Measurements from ENCODE around the gene RNF224.
A peak's percentile ranks its signal among the peaks of the same experiment; 100 is the strongest.

The RNF224 gene

GRCh38 chr9:137269231-137269772 lies 42.0 kb downstream of the RNF224 start:
- Histone ChIP-seq H3K27me3 (ENCODE audit: insufficient read depth, low read depth) (no peaks in the 10 kb centered on the region), H3K27ac (no peak overlapping the region), H3K9ac (no peak overlapping the region), H3K4me3 (IDR thresholded peaks at IDR 0.05; ENCODE audit: insufficient read depth, low read depth, low read length) (no peak overlapping the region), H4K20me1 (ENCODE audit: insufficient read depth) (no peaks in the 10 kb centered on the region), H3K79me2 (ENCODE audit: insufficient read depth, low read depth) (no peaks in the 10 kb centered on the region), H3K36me3 (ENCODE audit: insufficient read depth) (no peaks in the 10 kb centered on the region), H3K4me1 (ENCODE audit: low read depth, poor library complexity, severe bottlenecking) (peaks cover 26% of the 10 kb centered on the region), H3K4me2 (no peak overlapping the region), H2AFZ (ENCODE audit: low read depth) (no peak overlapping the region)
- TF ChIP-seq, protein P1, sequence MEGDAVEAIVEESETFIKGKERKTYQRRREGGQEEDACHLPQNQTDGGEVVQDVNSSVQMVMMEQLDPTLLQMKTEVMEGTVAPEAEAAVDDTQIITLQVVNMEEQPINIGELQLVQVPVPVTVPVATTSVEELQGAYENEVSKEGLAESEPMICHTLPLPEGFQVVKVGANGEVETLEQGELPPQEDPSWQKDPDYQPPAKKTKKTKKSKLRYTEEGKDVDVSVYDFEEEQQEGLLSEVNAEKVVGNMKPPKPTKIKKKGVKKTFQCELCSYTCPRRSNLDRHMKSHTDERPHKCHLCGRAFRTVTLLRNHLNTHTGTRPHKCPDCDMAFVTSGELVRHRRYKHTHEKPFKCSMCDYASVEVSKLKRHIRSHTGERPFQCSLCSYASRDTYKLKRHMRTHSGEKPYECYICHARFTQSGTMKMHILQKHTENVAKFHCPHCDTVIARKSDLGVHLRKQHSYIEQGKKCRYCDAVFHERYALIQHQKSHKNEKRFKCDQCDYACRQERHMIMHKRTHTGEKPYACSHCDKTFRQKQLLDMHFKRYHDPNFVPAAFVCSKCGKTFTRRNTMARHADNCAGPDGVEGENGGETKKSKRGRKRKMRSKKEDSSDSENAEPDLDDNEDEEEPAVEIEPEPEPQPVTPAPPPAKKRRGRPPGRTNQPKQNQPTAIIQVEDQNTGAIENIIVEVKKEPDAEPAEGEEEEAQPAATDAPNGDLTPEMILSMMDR (conservative IDR thresholded peaks at IDR 0.05; ENCODE audit: low read depth, low read length): no peak

- H3K36me3 ChIP-seq (ENCODE audit: insufficient read depth): no peaks in the 10 kb centered on the region
- peak overlapping the region; percentile 74 for H3K27ac ChIP-seq
- no peak overlapping the region for H2AFZ ChIP-seq (ENCODE audit: low read depth)
- TF ChIP-seq, protein P1 (conservative IDR thresholded peaks at IDR 0.05; ENCODE audit: low read depth, low read length): no peak
- H3K9ac ChIP-seq: no peak overlapping the region
- no peaks in the 10 kb centered on the region for H3K79me2 ChIP-seq (ENCODE audit: insufficient read depth, low read depth)
- no peak overlapping the region for H3K4me3 ChIP-seq (IDR thresholded peaks at IDR 0.05; ENCODE audit: insufficient read depth, low read depth, low read length)
- peak overlapping the region; percentile 64 for H3K4me2 ChIP-seq
- H3K4me1 ChIP-seq (ENCODE audit: low read depth, poor library complexity, severe bottlenecking): peaks cover 26% of the 10 kb centered on the region
- no peaks in the 10 kb centered on the region for H3K27me3 ChIP-seq (ENCODE audit: insufficient read depth, low read depth)
- no peaks in the 10 kb centered on the region for H4K20me1 ChIP-seq (ENCODE audit: insufficient read depth)
Measured at GRCh38 chr9:137270929-137271695, 43.8 kb downstream of the RNF224 start.

GRCh38 chr9:137271696-137272076 lies 44.4 kb downstream of the RNF224 start:
- Histone ChIP-seq H3K4me1 (ENCODE audit: low read depth, poor library complexity, severe bottlenecking) (peaks cover 26% of the 10 kb centered on the region), H2AFZ (ENCODE audit: low read depth) (no peak overlapping the region), H3K27me3 (ENCODE audit: insufficient read depth, low read depth) (no peaks in the 10 kb centered on the region), H3K27ac (peak overlapping the region; percentile 74), H3K36me3 (ENCODE audit: insufficient read depth) (no peaks in the 10 kb centered on the region), H3K4me2 (peak overlapping the region; percentile 64; the same call in 1 of the 2 replicates), H3K4me3 (IDR thresholded peaks at IDR 0.05; ENCODE audit: insufficient read depth, low read depth, low read length) (no peak overlapping the region), H4K20me1 (ENCODE audit: insufficient read depth) (no peaks in the 10 kb centered on the region), H3K9ac (no peak overlapping the region), H3K79me2 (ENCODE audit: insufficient read depth, low read depth) (no peaks in the 10 kb centered on the region)
- TF ChIP-seq, protein P1 (conservative IDR thresholded peaks at IDR 0.05; ENCODE audit: low read depth, low read length): no peak

DNA sequence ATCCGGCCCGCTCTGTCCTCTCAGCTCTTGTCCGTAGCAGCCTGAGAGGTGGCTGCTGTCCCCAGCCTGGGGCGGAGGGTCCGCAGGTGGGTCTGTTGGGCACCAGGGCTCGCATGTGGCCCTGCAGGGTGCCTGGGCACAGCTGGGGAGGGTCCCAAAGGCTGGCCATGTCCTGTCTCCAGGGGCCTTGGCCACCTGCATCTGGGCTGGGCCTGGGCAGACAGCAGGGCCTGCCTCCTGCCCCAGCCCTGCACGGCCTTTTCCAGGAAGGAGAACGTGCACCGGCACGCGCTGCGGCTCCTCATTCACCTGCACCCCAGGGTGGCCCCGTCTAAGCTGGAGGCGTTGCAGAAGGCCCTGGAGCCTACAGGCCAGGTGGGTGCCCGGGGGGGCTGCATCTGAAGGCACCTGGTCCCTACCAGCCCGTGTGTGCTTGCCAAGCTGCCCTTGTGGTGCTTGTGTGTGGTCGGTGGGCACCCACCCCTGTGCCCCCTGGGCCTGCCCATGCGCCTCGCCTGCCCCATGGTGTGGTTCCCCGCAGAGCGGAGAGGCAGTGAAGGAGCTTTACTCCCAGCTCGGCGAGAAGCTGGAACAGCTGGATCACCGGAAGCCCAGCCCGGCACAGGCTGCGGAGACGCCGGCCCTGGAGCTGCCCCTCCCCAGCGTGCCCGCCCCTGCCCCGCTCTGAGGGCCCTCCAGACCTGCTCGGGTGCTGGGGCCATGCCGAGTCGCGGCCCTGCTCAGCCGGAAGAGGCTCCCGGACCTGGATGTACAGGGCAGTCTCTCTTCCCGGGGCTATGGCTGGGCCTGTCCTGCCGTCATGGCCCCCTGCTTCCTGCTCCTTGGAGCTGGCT lies 45.2 kb downstream of the RNF224 start:
- Histone ChIP-seq H3K27me3 (ENCODE audit: insufficient read depth, low read depth) (no peaks in the 10 kb centered on the region), H3K4me2 (no peak overlapping the region; the same call in 1 of the 2 replicates), H3K36me3 (ENCODE audit: insufficient read depth) (no peaks in the 10 kb centered on the region), H4K20me1 (ENCODE audit: insufficient read depth) (no peaks in the 10 kb centered on the region), H2AFZ (ENCODE audit: low read depth) (no peak overlapping the region), H3K4me1 (ENCODE audit: low read depth, poor library complexity, severe bottlenecking) (peaks cover 26% of the 10 kb centered on the region), H3K79me2 (ENCODE audit: insufficient read depth, low read depth) (no peaks in the 10 kb centered on the region), H3K9ac (no peak overlapping the region), H3K27ac (no peak overlapping the region), H3K4me3 (IDR thresholded peaks at IDR 0.05; ENCODE audit: insufficient read depth, low read depth, low read length) (no peak overlapping the region)
- TF ChIP-seq, protein P1 (conservative IDR thresholded peaks at IDR 0.05; ENCODE audit: low read depth, low read length): no peak

Measured in KMS-11 (cell line).